CD4-positive, alpha-beta T cell (primary cell): ENCODE results near the gene SCO2. TPM values are rescaled to one million over a fixed set of nuclear protein-coding genes. Genes with fewer than 3 reads are reported as not detected.
"Not testable (repeated sequence)": the region's sequence is repeated elsewhere in the genome, so short reads cannot be mapped to it uniquely, and the experiment has no call there.

Experiments used
- ATAC-seq: fragments of 200-7000 bp; cut with Tn5 transposase; one replicate; pipeline ENCODE4 v1.10.0; 2022; ENCODE audit warnings: mild to moderate bottlenecking; ENCODE audit not compliant: poor library complexity
- CTCF ChIA-PET: fragments of 350-600 bp; sonication (Branson Sonifier 250); formaldehyde crosslinking; loops from one replicate; lab custom pipeline; 2021; ENCODE audit warnings: antibody characterized with exemption, inconsistent platforms; lab: Charles Lee
- POLR2A ChIA-PET: fragments of 350-600 bp; sonication (Branson Sonifier 250); formaldehyde crosslinking; loops from one replicate; lab custom pipeline; 2021; ENCODE audit warnings: antibody characterized with exemption, inconsistent platforms; lab: Charles Lee
- DNase-seq, 14 experiments: peaks; one replicate each; pipeline ENCODE4 v3.0.0-alpha.2; 2013 to 2020; ENCODE audit warnings: mixed read lengths in 2 of 14
- H3K27ac ChIP-seq, 2 donors: one replicate each; pipeline versions ENCODE4 v1.5.1 to v1.7.0; 2013; ENCODE audit warnings: low read length in 2 of 2, low read depth in 1 of 2, mild to moderate bottlenecking in 1 of 2
- H3K27me3 ChIP-seq, 2 experiments: 1 replicate in 1 of 2; 2 replicates in 1 of 2; pipeline versions ENCODE4 v1.6.1 to v1.7.0; 2013; ENCODE audit warnings: low read length in 2 of 2, control low read depth in 1 of 2, mild to moderate bottlenecking in 1 of 2, moderate library complexity in 1 of 2; ENCODE audit not compliant: insufficient read depth in 2 of 2, control insufficient read depth in 1 of 2
- H3K36me3 ChIP-seq: one replicate; pipeline ENCODE4 v1.6.1; 2013; ENCODE audit warnings: low read length, control low read depth; ENCODE audit not compliant: insufficient read depth
- H3K4me1 ChIP-seq: one replicate; pipeline ENCODE4 v1.6.1; 2013; ENCODE audit warnings: low read length, control low read depth; ENCODE audit not compliant: insufficient read depth
- H3K4me3 ChIP-seq: one replicate; pipeline ENCODE4 v1.5.1; 2013; ENCODE audit warnings: mild to moderate bottlenecking, low read length, moderate library complexity
- H3K9me3 ChIP-seq, 2 experiments: 1 replicate in 1 of 2; 2 replicates in 1 of 2; pipeline versions ENCODE4 v1.6.1 to v1.7.0; 2013; ENCODE audit warnings: low read length in 2 of 2, mild to moderate bottlenecking in 2 of 2, control low read depth in 1 of 2, moderate library complexity in 1 of 2; ENCODE audit not compliant: control insufficient read depth in 1 of 2, insufficient read depth in 1 of 2
- H3K27ac Mint-ChIP-seq: one replicate; pipeline ENCODE4 v1.8.0; 2020; ENCODE audit warnings: mixed read lengths
- H3K27me3 Mint-ChIP-seq: one replicate; pipeline ENCODE4 v1.8.0; 2021; ENCODE audit warnings: mixed read lengths
- H3K36me3 Mint-ChIP-seq: one replicate; pipeline ENCODE4 v1.8.0; 2021; ENCODE audit warnings: low read depth, mixed read lengths
- H3K4me1 Mint-ChIP-seq: one replicate; pipeline ENCODE4 v1.8.0; 2021; ENCODE audit warnings: low read depth, mixed read lengths
- H3K4me3 Mint-ChIP-seq: one replicate; pipeline ENCODE4 v1.8.0; 2020; ENCODE audit warnings: mild to moderate bottlenecking, mixed read lengths
- H3K9me3 Mint-ChIP-seq: one replicate; pipeline ENCODE4 v1.8.0; 2020; ENCODE audit warnings: mixed read lengths
- intact Hi-C, 2 experiments: fragments of 100-400 bp; cut with DNase I in 1 of 2; cut with micrococcal nuclease in 1 of 2; formaldehyde crosslinking; loops; one replicate each; pipeline versions ENCODE4 v1.15.1 to v1.9.0; 2023 to 2025; cut with DNase I, micrococcal nuclease
- total RNA-seq, 174 experiments: library from RNA in 2 of 174; stranded (reverse) in 2 of 174; gene quantifications; one replicate each; pipeline ENCODE4 v1.2.3 and lab custom pipeline; 2021 to 2026
- TF ChIP-seq, protein P1 (sequence below): fragments of 200-600 bp; IDR thresholded peaks from one replicate; pipeline ENCODE4 v1.8.0; 2022; ENCODE audit warnings: antibody characterized with exemption, mild to moderate bottlenecking

SCO2 gene
- total RNA-seq, 2 experiments from 2014 or later: 0.61 to 5.6 TPM

DNA sequence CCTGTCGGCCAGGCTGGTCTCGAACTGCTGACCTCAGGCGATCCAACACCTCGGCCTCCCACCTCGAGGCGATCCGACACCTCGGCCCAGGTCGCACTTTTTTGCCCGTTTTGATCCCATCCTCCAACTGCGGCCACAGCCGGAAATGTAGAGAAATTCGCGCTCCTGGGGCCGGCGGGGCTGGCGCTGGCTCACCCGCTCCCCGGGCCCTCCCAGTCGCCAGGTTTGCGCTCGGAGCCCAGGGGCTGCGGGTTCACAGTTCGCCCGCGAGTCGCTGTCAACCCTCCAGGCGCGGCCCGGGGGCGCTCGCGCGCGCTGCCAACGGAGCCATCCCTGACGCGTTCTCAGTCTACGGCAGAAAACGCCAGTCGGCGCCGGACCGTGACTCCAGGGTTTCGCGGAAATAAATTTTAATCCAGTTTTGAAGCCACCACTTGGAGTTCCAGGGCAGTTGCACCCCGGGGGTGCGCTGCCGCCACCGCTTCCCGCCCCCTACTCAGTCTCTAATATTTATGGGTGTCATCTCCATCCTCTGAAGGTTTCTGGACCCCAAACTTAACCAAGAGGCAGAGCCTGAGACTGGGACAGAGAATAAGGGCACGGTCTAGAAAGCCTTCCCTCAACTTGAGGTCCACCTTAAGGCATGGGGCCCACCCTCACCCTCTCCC is 18.8 kb upstream of the SCO2 start:
- Mint-ChIP-seq H3K27ac (peak overlapping the region; percentile 83), H3K36me3 (no peaks in the 10 kb centered on the region), H3K4me3 (peak overlapping the region; percentile 74), H3K4me1 (peaks cover 45% of the 10 kb centered on the region), H3K9me3 (no peaks in the 10 kb centered on the region), H3K27me3 (no peaks in the 10 kb centered on the region)
- H3K27me3 ChIP-seq: no peaks in the 10 kb centered on the region
- TF ChIP-seq, protein P1, sequence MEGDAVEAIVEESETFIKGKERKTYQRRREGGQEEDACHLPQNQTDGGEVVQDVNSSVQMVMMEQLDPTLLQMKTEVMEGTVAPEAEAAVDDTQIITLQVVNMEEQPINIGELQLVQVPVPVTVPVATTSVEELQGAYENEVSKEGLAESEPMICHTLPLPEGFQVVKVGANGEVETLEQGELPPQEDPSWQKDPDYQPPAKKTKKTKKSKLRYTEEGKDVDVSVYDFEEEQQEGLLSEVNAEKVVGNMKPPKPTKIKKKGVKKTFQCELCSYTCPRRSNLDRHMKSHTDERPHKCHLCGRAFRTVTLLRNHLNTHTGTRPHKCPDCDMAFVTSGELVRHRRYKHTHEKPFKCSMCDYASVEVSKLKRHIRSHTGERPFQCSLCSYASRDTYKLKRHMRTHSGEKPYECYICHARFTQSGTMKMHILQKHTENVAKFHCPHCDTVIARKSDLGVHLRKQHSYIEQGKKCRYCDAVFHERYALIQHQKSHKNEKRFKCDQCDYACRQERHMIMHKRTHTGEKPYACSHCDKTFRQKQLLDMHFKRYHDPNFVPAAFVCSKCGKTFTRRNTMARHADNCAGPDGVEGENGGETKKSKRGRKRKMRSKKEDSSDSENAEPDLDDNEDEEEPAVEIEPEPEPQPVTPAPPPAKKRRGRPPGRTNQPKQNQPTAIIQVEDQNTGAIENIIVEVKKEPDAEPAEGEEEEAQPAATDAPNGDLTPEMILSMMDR: peak; percentile 67
- intact Hi-C loops: loop anchor here (2.0 kb wide), 3 partner anchors 13 to 77 kb away; partner anchors contain the start of genes SYCE3 (in 1 of the 2) and TYMP (in 1 of the 2)
- H3K9me3 ChIP-seq: no peaks in the 10 kb centered on the region
- peak overlapping the region; percentile 41 for H3K4me3 ChIP-seq
- peaks cover 63% of the 10 kb centered on the region for H3K4me1 ChIP-seq
- H3K36me3 ChIP-seq: no peaks in the 10 kb centered on the region
- CTCF ChIA-PET: interaction anchor here (2.7 to 3.0 kb wide), 2 partner anchors 18 to 19 kb away, joined by 17 to 22 read pairs; partner anchors contain the start of genes SCO2 and SYCE3
- peak; percentile 48 for ATAC-seq
- POLR2A ChIA-PET: interaction anchor here (0.7 to 3.0 kb wide), 8 partner anchors 13 to 608 kb away, joined by 3 to 37 read pairs (median 8); partner anchors contain the start of genes CHKB, LMF2, NCAPH2 and SCO2
- peak; percentile 62 to 91 (median 80) for DNase-seq
- peak overlapping the region; percentile 27 to 44 for H3K27ac ChIP-seq

DNA sequence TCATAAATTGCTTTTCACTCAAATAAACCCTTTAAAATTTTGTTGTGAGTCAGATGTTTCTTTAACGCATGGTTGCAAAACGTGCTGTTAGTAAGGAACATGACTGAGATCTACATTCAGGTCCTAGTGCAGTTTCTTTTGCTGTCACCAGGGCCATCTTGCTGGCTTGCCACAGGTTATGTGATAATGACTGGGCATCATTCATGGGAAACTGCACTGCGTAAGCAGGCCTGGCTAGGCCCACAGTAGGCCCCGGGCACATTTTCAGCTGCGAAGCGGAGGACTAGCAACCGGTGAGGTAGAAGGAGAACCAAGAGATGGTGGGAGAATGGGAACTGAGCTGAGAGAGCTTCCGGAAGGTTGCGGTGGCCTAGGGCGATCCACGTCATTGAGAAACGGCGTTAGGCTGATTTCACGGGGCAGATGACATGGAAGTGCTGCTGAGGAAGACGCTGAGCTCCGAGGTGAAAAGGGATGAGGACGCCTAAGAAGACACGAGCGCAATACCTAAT is 17.1 kb upstream of the SCO2 start:
- ChIA-PET POLR2A (interaction anchor here (1.0 to 10.0 kb wide), 5 partner anchors 11 to 86 kb away, joined by 3 to 258 read pairs (median 5); partner anchors contain the start of genes ARSA, SCO2 and TYMP), CTCF (interaction anchor here (1.4 to 1.7 kb wide), 2 partner anchors 17 to 21 kb away, joined by 4 to 8 read pairs; partner anchors contain the start of genes SCO2 and SYCE3)
- Histone ChIP-seq H3K4me3 (no peak overlapping the region), H3K27me3 (no peaks in the 10 kb centered on the region), H3K9me3 (no peaks in the 10 kb centered on the region), H3K27ac (peak overlapping the region in 1 of 2 donors; percentile 27), H3K36me3 (no peaks in the 10 kb centered on the region), H3K4me1 (peaks cover 64% of the 10 kb centered on the region)
- TF ChIP-seq, protein P1: no peak
- Mint-ChIP-seq H3K9me3 (no peaks in the 10 kb centered on the region), H3K4me1 (peaks cover 48% of the 10 kb centered on the region), H3K4me3 (peak overlapping the region; percentile 76), H3K36me3 (no peaks in the 10 kb centered on the region), H3K27ac (peak overlapping the region; percentile 99), H3K27me3 (no peaks in the 10 kb centered on the region)
- intact Hi-C loops: no loop called here
- DNase-seq (peak in 2 of 14 experiments; percentile 61 to 73), ATAC-seq (no peak)

DNA sequence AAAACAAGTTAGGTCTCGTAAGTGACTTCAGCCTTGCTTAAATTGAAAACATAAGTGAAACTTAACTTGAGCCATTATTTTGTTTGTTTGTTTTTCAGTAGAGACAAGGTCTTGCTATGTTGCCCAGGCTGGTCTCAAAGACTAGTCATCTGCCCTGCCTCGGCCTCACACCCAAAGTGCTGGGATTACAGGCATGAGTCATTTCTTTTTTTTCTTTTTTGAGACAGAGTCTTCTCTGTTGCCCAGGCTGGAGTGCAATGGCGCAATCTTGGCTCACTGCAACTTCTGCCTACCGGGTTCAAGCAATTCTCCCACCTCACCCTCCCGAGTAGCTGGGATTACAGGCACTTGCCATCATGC is 16.2 kb upstream of the SCO2 start:
- CTCF ChIA-PET: interaction anchor here (1.4 to 3.2 kb wide), 3 partner anchors 15 to 21 kb away, joined by 4 to 66 read pairs (median 8); partner anchors contain the start of genes SCO2 and SYCE3
- ATAC-seq, H3K9me3 ChIP-seq, H3K27me3 Mint-ChIP-seq, H3K27me3 ChIP-seq, H3K36me3 Mint-ChIP-seq, H3K4me3 ChIP-seq, H3K36me3 ChIP-seq, H3K4me3 Mint-ChIP-seq, intact Hi-C loops, H3K9me3 Mint-ChIP-seq: not testable (repeated sequence)
- POLR2A ChIA-PET: interaction anchor here (1.0 to 10.0 kb wide), 5 partner anchors 10 to 86 kb away, joined by 3 to 258 read pairs (median 5); partner anchors contain the start of genes ARSA, LMF2, NCAPH2 and SCO2
- Mint-ChIP-seq H3K27ac (peak overlapping the region; percentile 99), H3K4me1 (peaks cover 48% of the 10 kb centered on the region)
- peak in 2 of 14 experiments; percentile 61 to 74 for DNase-seq
- Histone ChIP-seq H3K4me1 (peaks cover 62% of the 10 kb centered on the region), H3K27ac (peak overlapping the region in 1 of 2 donors; percentile 14)
